ENCODE results near the gene PRPF19.

Gene PRPF19

DNA sequence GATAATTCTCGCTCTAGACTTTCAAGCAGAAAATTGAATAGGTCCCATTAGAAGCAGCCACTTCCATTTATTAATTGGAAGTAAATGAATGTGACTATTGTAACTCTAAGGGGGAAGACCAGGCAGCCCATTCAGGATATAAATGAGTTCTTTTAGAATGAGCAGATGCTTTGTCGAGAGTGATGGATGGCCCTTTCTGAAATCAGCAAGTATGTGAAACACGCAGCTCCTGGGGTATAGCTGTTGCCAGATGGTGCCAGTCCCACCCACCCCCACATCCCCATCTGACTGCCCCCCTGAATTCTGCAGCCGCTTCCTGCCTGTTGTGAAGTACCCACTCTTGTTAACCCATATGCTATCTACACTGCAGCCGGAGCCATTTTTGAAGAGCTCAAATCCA lies 41.9 kb upstream of the PRPF19 start:
- Histone ChIP-seq H3K4me1 (ENCODE audit: control insufficient read depth, insufficient read depth, low read length, poor library complexity, severe bottlenecking) (peaks cover 18% of the 10 kb centered on the region), H3K4me3 (ENCODE audit: insufficient read depth, low read depth, low read length, poor library complexity, severe bottlenecking) (no peak overlapping the region), H3K27ac (ENCODE audit: insufficient read depth, low read length, poor library complexity, severe bottlenecking) (no peak overlapping the region), H3K9me3 (ENCODE audit: control insufficient read depth, low read length) (no peaks in the 10 kb centered on the region), H3K27me3 (replicated peaks; ENCODE audit: control insufficient read depth, insufficient read depth, low read length, poor library complexity, severe bottlenecking) (peaks cover 14% of the 10 kb centered on the region), H3K36me3 (ENCODE audit: control insufficient read depth, insufficient read depth, low read length) (no peaks in the 10 kb centered on the region)
- no peak for DNase-seq

DNA sequence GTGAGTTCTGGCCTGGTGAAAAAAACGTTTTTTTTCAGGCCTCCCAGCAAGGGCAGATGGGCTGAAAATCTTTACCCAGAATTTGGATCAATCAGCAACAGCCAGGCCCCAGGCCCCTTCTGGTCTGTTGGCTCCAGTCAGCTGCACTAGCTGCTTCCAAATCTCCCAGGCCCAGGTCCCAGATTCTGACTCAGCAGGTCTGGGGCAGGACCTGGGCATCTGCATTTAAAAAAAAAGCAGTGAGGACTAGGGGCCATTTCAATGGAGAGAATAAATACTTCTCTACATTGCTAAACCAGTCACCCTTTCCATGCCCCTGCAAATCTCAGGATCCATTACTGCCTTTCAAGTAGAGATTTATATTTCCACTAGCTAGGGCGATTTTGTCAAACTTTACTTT lies 41.3 kb upstream of the PRPF19 start:
- H3K27me3 ChIP-seq (replicated peaks; ENCODE audit: control insufficient read depth, insufficient read depth, low read length, poor library complexity, severe bottlenecking) = peaks cover 14% of the 10 kb centered on the region
- H3K4me1 ChIP-seq (ENCODE audit: control insufficient read depth, insufficient read depth, low read length, poor library complexity, severe bottlenecking) = peaks cover 16% of the 10 kb centered on the region
- no peak overlapping the region for H3K27ac ChIP-seq (ENCODE audit: insufficient read depth, low read length, poor library complexity, severe bottlenecking)
- H3K4me3 ChIP-seq (ENCODE audit: insufficient read depth, low read depth, low read length, poor library complexity, severe bottlenecking) = no peak overlapping the region
- H3K36me3 ChIP-seq (ENCODE audit: control insufficient read depth, insufficient read depth, low read length) = no peaks in the 10 kb centered on the region
- no peak for DNase-seq
- no peaks in the 10 kb centered on the region for H3K9me3 ChIP-seq (ENCODE audit: control insufficient read depth, low read length)

GRCh38 chr11:60946601-60947264 lies 40.3 kb upstream of the PRPF19 start:
- no peak overlapping the region for H3K27ac ChIP-seq (ENCODE audit: insufficient read depth, low read length, poor library complexity, severe bottlenecking)
- H3K27me3 ChIP-seq (replicated peaks; ENCODE audit: control insufficient read depth, insufficient read depth, low read length, poor library complexity, severe bottlenecking) = peaks cover 4% of the 10 kb centered on the region
- peaks cover 8% of the 10 kb centered on the region for H3K4me1 ChIP-seq (ENCODE audit: control insufficient read depth, insufficient read depth, low read length, poor library complexity, severe bottlenecking)
- H3K9me3 ChIP-seq (ENCODE audit: control insufficient read depth, low read length) = no peaks in the 10 kb centered on the region
- H3K4me3 ChIP-seq (ENCODE audit: insufficient read depth, low read depth, low read length, poor library complexity, severe bottlenecking) = no peak overlapping the region
- H3K36me3 ChIP-seq (ENCODE audit: control insufficient read depth, insufficient read depth, low read length) = no peaks in the 10 kb centered on the region
- DNase-seq = no peak

DNA sequence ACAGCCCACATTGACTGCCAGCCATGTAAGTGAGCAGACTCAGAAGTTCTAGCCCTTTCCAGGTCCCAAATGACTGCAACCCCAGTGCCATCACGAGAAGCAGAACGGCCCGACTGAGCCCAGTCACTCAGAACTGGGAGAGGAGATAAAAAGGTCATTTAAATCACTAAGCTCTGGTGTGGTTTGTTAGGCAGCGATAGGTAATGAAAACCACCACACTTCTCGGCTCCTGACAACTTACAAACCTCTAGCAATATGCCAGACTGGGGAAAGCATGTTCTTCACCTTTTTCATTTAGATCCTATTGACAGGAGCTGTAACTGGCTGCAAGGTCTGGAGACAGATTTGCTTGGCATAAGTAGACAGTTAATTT lies 38.9 kb upstream of the PRPF19 start:
- Histone ChIP-seq H3K9me3 (ENCODE audit: control insufficient read depth, low read length) (no peaks in the 10 kb centered on the region), H3K27me3 (replicated peaks; ENCODE audit: control insufficient read depth, insufficient read depth, low read length, poor library complexity, severe bottlenecking) (no peaks in the 10 kb centered on the region), H3K36me3 (ENCODE audit: control insufficient read depth, insufficient read depth, low read length) (no peaks in the 10 kb centered on the region), H3K27ac (ENCODE audit: insufficient read depth, low read length, poor library complexity, severe bottlenecking) (no peak overlapping the region), H3K4me1 (ENCODE audit: control insufficient read depth, insufficient read depth, low read length, poor library complexity, severe bottlenecking) (no peaks in the 10 kb centered on the region), H3K4me3 (ENCODE audit: insufficient read depth, low read depth, low read length, poor library complexity, severe bottlenecking) (no peak overlapping the region)
- no peak for DNase-seq

DNA sequence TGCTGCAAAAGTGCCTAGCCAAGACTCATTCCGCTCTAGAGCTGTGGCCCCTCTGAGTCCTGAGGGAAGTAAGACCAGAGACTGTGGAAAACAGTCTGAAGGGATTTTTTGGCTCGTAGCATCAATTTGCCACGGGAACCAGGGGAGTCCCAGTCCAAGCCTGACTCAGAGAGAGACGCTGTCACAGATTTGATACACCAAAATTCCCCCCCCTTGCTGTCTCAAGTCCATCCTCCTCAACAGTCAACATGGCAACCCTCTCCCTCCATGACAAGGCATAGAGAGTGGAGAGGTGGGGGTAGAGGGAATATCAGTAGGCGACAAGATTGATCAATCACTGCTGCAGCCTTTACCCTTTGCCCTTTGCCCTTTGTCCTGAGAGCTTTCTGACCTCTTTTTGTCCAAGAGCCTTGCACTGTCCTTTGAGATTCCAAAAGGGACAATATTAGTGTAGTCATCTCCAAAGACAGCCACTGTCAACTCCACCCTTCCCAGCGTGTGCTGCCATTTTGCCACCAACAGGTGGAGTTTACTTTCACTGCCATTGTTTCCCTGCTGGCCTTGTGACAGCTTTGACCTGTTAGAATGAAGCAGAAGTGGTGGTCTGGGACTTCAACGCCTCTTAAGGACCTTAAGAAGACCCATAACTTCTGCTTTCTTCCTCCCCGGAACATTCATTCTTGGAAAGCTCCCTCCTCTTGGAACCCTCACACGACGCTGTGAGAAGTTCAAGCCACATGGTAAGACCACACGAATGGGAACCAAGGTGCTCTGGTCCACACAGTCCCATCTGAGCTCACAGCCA lies 38.3 kb upstream of the PRPF19 start:
- Histone ChIP-seq H3K4me1 (ENCODE audit: control insufficient read depth, insufficient read depth, low read length, poor library complexity, severe bottlenecking) (no peaks in the 10 kb centered on the region), H3K36me3 (ENCODE audit: control insufficient read depth, insufficient read depth, low read length) (no peaks in the 10 kb centered on the region), H3K4me3 (ENCODE audit: insufficient read depth, low read depth, low read length, poor library complexity, severe bottlenecking) (no peak overlapping the region), H3K27me3 (replicated peaks; ENCODE audit: control insufficient read depth, insufficient read depth, low read length, poor library complexity, severe bottlenecking) (no peaks in the 10 kb centered on the region), H3K9me3 (ENCODE audit: control insufficient read depth, low read length) (no peaks in the 10 kb centered on the region), H3K27ac (ENCODE audit: insufficient read depth, low read length, poor library complexity, severe bottlenecking) (no peak overlapping the region)
- no peak for DNase-seq

DNA sequence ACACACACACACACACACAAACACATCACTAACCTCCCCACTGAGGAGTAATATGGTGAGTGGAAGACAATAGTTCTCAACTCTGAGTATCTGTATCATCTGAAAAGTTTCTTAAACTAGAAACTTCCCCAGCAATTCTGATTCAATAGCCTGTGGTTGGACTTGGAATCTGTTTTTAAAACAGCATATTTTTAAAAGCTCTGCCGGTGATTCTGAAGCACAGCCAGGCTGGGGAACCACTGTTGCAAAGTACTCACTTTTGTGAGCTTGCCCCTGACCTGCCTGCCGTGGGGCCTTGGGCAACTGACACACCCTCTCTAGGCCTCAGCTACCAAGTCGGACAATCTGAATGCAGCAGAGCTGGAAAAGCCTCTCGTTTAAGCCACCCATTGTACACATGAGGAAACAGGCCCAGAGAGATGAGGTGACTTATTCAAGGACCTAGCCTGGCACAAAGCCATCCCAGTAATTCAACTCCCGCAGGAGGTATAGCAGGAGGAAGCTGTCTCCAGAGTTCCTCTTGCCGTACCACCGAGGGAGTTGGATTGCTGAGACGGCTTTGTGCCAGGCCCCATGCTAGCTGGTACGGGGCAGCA lies 36.7 kb upstream of the PRPF19 start:
- no peak for DNase-seq
- no peaks in the 10 kb centered on the region for H3K36me3 ChIP-seq (ENCODE audit: control insufficient read depth, insufficient read depth, low read length)

GRCh38 chr11:60942219-60942618 lies 35.8 kb upstream of the PRPF19 start:
- no peak overlapping the region for H3K4me3 ChIP-seq (ENCODE audit: insufficient read depth, low read depth, low read length, poor library complexity, severe bottlenecking)
- no peak overlapping the region for H3K27ac ChIP-seq (ENCODE audit: insufficient read depth, low read length, poor library complexity, severe bottlenecking)
- H3K9me3 ChIP-seq (ENCODE audit: control insufficient read depth, low read length) = no peaks in the 10 kb centered on the region
- H3K27me3 ChIP-seq (replicated peaks; ENCODE audit: control insufficient read depth, insufficient read depth, low read length, poor library complexity, severe bottlenecking) = no peaks in the 10 kb centered on the region
- no peaks in the 10 kb centered on the region for H3K36me3 ChIP-seq (ENCODE audit: control insufficient read depth, insufficient read depth, low read length)
- no peaks in the 10 kb centered on the region for H3K4me1 ChIP-seq (ENCODE audit: control insufficient read depth, insufficient read depth, low read length, poor library complexity, severe bottlenecking)
- no peak for DNase-seq

More for the DNA sequence above, 36.7 kb upstream of the PRPF19 start:
- H3K27me3 ChIP-seq (replicated peaks; ENCODE audit: control insufficient read depth, insufficient read depth, low read length, poor library complexity, severe bottlenecking) = no peaks in the 10 kb centered on the region
- H3K4me3 ChIP-seq (ENCODE audit: insufficient read depth, low read depth, low read length, poor library complexity, severe bottlenecking) = no peak overlapping the region
- H3K4me1 ChIP-seq (ENCODE audit: control insufficient read depth, insufficient read depth, low read length, poor library complexity, severe bottlenecking) = no peaks in the 10 kb centered on the region
- H3K27ac ChIP-seq (ENCODE audit: insufficient read depth, low read length, poor library complexity, severe bottlenecking) = no peak overlapping the region
- H3K9me3 ChIP-seq (ENCODE audit: control insufficient read depth, low read length) = no peaks in the 10 kb centered on the region

DNA sequence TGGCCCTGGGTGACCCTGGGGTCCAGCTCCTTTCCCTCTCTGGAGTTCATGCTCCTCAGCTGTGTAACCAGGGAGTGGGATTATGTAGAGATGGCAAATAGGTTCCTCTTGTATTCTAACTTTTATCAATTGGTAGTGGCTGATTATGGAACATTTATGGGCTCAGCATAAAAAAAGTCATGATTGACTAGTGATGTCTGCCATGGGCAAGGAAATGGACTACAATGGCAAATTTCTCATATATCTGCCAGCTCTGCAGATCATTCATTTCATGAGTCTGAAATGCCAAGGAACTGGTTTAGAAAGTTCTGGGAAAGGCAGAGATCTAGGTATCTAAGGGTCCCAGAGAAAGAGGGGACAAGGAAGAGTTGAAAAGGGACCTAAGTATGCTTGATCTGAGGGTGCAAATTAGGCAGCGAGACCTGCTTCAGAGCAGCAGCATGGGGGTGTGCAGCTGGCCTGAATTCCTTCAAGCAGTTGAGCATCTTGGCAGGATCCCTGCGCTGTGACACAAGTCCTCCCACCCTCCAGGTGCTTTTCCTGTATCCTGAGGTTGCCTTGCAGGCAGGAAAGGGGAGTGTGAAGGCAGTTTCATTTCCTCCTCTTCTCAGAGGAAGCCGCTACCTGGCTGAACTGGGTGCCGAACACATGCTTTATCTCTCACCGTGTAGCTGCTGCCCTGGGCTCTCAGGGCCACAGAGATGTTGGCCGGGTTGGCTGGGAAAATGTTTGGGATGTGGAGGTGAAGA lies 35.2 kb upstream of the PRPF19 start:
- H3K4me1 ChIP-seq (ENCODE audit: control insufficient read depth, insufficient read depth, low read length, poor library complexity, severe bottlenecking) = no peaks in the 10 kb centered on the region
- H3K9me3 ChIP-seq (ENCODE audit: control insufficient read depth, low read length) = no peaks in the 10 kb centered on the region
- no peaks in the 10 kb centered on the region for H3K36me3 ChIP-seq (ENCODE audit: control insufficient read depth, insufficient read depth, low read length)
- DNase-seq = no peak
- H3K27ac ChIP-seq (ENCODE audit: insufficient read depth, low read length, poor library complexity, severe bottlenecking) = no peak overlapping the region
- H3K27me3 ChIP-seq (replicated peaks; ENCODE audit: control insufficient read depth, insufficient read depth, low read length, poor library complexity, severe bottlenecking) = no peaks in the 10 kb centered on the region
- no peak overlapping the region for H3K4me3 ChIP-seq (ENCODE audit: insufficient read depth, low read depth, low read length, poor library complexity, severe bottlenecking)

DNA sequence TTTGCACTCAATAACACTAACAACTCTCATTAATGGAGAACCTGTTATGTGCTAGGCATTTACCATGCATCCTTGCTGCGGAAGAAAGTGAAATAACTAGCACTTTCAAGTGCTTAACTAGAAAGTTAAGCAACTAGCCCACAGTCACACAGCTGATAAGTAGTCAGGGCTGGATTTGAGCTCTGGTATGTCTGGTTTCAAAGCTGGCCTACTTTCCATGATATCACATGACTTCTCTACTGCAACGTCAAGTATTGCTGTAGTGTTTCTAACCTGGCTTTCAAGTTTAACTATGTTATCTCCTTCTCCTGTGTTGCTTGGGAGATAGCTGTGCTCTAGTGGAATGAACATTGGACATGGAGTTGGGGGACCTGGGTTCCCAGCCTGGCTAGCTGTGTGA lies 33.5 kb upstream of the PRPF19 start:
- H3K9me3 ChIP-seq (ENCODE audit: control insufficient read depth, low read length) = no peaks in the 10 kb centered on the region
- no peak overlapping the region for H3K27ac ChIP-seq (ENCODE audit: insufficient read depth, low read length, poor library complexity, severe bottlenecking)
- H3K36me3 ChIP-seq (ENCODE audit: control insufficient read depth, insufficient read depth, low read length) = no peaks in the 10 kb centered on the region
- peaks cover under 1% of the 10 kb centered on the region for H3K27me3 ChIP-seq (replicated peaks; ENCODE audit: control insufficient read depth, insufficient read depth, low read length, poor library complexity, severe bottlenecking)
- no peaks in the 10 kb centered on the region for H3K4me1 ChIP-seq (ENCODE audit: control insufficient read depth, insufficient read depth, low read length, poor library complexity, severe bottlenecking)
- no peak overlapping the region for H3K4me3 ChIP-seq (ENCODE audit: insufficient read depth, low read depth, low read length, poor library complexity, severe bottlenecking)
- no peak for DNase-seq

All from effector memory CD4-positive, alpha-beta T cell (primary cell).